Left ventricle myocardium superior (tissue), 1 donor: Measurements from ENCODE around the gene ABLIM2. TPM values are rescaled to one million over a fixed set of nuclear protein-coding genes. Genes with fewer than 3 reads are reported as not detected.
"Not testable (repeated sequence)": the region's sequence is repeated elsewhere in the genome, so short reads cannot be mapped to it uniquely, and the experiment has no call there.

ENCODE experiments used
- ATAC-seq: fragments of 200-7000 bp; cut with Tn5 transposase; one replicate; pipeline ENCODE4 v1.9.1; 2020; ENCODE audit warnings: mild to moderate bottlenecking, moderate library complexity
- DNase-seq: peaks from one replicate; pipeline ENCODE4 v3.0.0-alpha.2; 2020
- intact Hi-C: fragments of 100-400 bp; cut with micrococcal nuclease; formaldehyde crosslinking; loops from one replicate; pipeline ENCODE4 v1.11.0; 2022
- total RNA-seq: library from RNA; stranded (reverse); fragmentation: NEBNext Ultra II Directional; extraction: Animal tissue kit (Norgen Biotek cat#: 25700); gene quantifications from one replicate; pipeline ENCODE4 v1.2.1, GENCODE V29; 2021
- donor health status: DM: no; HTN: yes; CAD: no; lungs with severe emphysema.

Gene ABLIM2
- total RNA-seq, 1 donor from 2014 or later, result 28.3 TPM

- ATAC-seq, result no peak
- intact Hi-C loops, result no loop called here
- DNase-seq, result no peak
These were observed 208.1 kb downstream of the ABLIM2 start for GRCh38 chr4:7950301-7951092.

- ATAC-seq (no peak), DNase-seq (no peak)
- intact Hi-C loops, result no loop called here
These were observed 208.9 kb downstream of the ABLIM2 start for GRCh38 chr4:7949759-7950158.

- DNase-seq (no peak), ATAC-seq (no peak)
- intact Hi-C loops, result no loop called here
These were observed 210.7 kb downstream of the ABLIM2 start for GRCh38 chr4:7947927-7948326.

- DNase-seq (no peak), ATAC-seq (no peak)
- intact Hi-C loops, result no loop called here
These were observed 212.8 kb downstream of the ABLIM2 start for GRCh38 chr4:7945709-7946380.

GRCh38 chr4:7944599-7945220 lies 213.9 kb downstream of the ABLIM2 start:
- intact Hi-C loops, result no loop called here
- no peak for ATAC-seq
- no peak for DNase-seq

- DNase-seq, ATAC-seq, intact Hi-C loops: not testable (repeated sequence)
These were observed 214.9 kb downstream of the ABLIM2 start for GRCh38 chr4:7943688-7944087.

- intact Hi-C loops, result no loop called here
- DNase-seq, result no peak
These were observed 215.4 kb downstream of the ABLIM2 start for GRCh38 chr4:7943211-7943610.

GRCh38 chr4:7941965-7942496 lies 216.6 kb downstream of the ABLIM2 start:
- no peak for ATAC-seq
- DNase-seq, result no peak
- intact Hi-C loops, result no loop called here

More at GRCh38 chr4:7943211-7943610, 215.4 kb downstream of the ABLIM2 start:
- ATAC-seq, result no peak

GRCh38 chr4:7941111-7941964 lies 217.3 kb downstream of the ABLIM2 start:
- no peak for DNase-seq

GRCh38 chr4:7939377-7940108 lies 219.1 kb downstream of the ABLIM2 start, which contains the start of gene AFAP1:
Gene AFAP1 (minus strand): TSS chr4:7939861. CDS start chr4:7872078, 67,783 bp downstream.
- peak; percentile 94 for DNase-seq
- intact Hi-C loops, result no loop called here
- ATAC-seq, result peak; percentile 97

More at GRCh38 chr4:7941111-7941964, 217.3 kb downstream of the ABLIM2 start:
- no peak for ATAC-seq
- intact Hi-C loops, result no loop called here

- DNase-seq (peak; percentile 63), ATAC-seq (peak; percentile 58)
- intact Hi-C loops, result no loop called here
These were observed 219.8 kb downstream of the ABLIM2 start for GRCh38 chr4:7938609-7939376.

GRCh38 chr4:7938266-7938608 lies 220.4 kb downstream of the ABLIM2 start:
- intact Hi-C loops, result no loop called here
- ATAC-seq, result no peak
- no peak for DNase-seq

GRCh38 chr4:7937006-7937405 lies 221.6 kb downstream of the ABLIM2 start:
- intact Hi-C loops, result no loop called here
- no peak for DNase-seq
- no peak for ATAC-seq

- no peak for ATAC-seq
- no peak for DNase-seq
- intact Hi-C loops, result no loop called here
These were observed 224.7 kb downstream of the ABLIM2 start for GRCh38 chr4:7933651-7934510.

- intact Hi-C loops, result no loop called here
- ATAC-seq (no peak), DNase-seq (no peak)
These were observed 226.3 kb downstream of the ABLIM2 start for GRCh38 chr4:7932287-7932686.

GRCh38 chr4:7929118-7929951 lies 229.3 kb downstream of the ABLIM2 start:
- intact Hi-C loops, result no loop called here
- DNase-seq (no peak), ATAC-seq (peak; percentile 37)
